ENCODE data around the gene HPS4. TPM values are rescaled to one million over a fixed set of nuclear protein-coding genes. Genes with fewer than 3 reads are reported as not detected.
"Not testable (repeated sequence)": the region's sequence is repeated elsewhere in the genome, so short reads cannot be mapped to it uniquely, and the experiment has no call there.

HPS4 gene
- total RNA-seq, 1 donor from 2014 or later = 26.4 TPM

DNA sequence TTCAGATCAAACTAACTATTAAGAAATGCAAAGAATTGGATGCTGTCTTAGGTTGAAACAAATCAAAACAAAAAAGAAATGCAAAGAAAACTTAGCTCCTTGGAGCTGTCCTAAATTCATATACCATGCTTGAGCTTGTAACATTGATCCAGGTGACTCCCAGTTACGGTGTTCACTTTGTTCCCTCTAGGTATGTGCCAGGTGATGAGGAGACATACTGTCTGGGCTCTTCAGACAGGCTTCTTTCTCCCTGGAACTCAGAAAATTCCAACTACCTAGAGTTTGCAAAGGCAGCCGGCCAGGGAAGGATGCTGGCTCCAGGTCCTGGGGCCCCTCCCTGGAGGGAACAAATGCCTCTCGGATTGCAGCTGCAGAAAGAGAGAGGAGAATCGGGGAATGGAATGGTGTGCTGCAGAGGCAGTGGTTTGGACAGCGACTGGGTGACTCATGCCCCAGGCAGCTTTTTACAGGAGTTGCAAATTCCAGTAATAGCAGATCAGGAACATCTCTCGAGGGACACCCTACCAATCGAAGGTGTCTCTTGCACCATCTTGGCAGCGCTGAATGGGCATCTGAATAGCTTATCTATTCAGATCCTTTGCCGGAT, 66.8 kb downstream of the HPS4 start:
- no peak for DNase-seq (ENCODE audit: low spot score)

DNA sequence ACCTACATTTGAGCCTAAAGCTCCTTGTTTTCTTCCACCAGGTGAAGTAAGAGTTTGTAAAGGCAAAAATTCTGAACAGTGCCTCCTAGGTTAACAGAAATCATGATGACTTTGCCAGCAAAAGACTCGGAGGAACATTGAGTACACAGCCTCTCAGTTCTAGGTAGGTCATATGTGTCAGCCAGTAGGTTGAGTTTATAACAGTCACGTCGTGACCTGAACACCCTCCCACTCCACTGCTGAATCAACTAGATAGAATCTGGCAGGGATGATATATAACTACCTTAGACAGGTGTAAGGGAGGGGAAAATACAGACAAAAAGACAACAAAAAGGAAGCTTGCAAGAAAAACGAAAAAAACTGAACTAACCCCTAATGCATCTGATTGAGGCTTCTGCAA, 67.3 kb downstream of the HPS4 start:
- DNase-seq (ENCODE audit: low spot score) = no peak

DNA sequence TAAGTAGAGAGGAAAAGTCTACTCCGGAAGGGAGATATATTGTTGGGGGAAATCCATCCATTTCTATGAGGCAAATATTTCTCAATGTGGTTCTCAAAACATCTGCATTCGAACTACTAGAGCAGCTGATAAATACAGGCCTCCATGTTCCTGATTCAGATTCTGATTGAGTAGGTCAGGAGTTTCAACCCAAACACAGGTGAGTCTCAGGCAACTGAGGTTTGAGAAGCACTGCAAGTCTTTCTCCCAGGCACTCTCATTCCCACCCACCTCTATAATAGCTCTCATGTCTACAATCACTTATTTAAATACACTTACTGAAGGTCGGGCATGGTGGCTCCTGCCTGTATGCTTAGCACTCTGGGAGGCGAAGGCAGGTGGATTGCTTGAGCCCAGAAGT, 69.2 kb downstream of the HPS4 start:
- no peak for DNase-seq (ENCODE audit: low spot score)

DNA sequence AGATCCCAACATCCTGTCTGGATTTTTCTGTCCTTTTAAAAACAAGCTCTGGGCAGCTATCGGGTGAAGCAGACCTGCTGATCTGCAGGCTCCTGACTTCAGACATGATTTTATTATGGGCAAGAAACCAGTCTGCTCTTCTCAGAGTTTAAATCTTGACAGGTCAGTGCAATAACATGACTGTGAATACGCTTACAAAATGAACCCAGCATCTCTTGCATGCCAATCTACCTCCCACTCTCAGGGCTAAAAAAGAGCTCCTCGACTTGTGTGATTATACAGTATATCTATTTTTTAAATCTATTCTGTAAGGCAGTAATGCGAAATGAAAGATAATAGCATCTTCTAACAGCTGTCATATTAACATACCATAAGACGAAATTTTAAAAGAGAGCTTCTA, 73.2 kb downstream of the HPS4 start:
- no peak for DNase-seq (ENCODE audit: low spot score)

DNA sequence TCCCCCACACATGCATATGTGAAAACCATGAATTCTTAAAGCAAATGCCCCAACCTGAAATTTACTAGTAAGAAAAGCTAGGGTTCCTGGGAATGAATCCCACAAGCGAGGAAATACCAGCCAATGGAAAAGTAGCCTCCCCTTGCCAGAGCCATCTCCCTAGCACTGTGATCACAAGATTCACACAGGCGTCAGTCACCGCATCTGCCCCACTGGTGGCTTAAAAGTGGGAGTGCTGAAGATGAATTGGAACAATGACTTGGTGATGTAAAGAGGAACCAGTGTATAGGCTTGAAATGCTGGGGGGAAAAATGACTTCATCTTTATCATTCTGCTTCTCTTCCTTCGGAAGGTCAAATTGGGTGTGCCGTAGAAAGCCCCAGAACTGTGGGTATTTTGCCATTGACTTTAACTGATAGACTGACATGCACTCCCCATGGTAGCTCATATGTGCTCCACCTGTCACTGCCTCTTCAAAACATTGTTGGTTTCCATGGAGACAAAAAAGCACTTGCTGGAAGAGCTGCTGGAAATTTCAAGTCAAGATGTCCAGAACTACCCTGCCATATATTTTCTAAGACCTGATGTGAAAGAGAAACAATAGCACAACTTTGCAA, 73.8 kb downstream of the HPS4 start:
- DNase-seq (ENCODE audit: low spot score) = no peak

DNA sequence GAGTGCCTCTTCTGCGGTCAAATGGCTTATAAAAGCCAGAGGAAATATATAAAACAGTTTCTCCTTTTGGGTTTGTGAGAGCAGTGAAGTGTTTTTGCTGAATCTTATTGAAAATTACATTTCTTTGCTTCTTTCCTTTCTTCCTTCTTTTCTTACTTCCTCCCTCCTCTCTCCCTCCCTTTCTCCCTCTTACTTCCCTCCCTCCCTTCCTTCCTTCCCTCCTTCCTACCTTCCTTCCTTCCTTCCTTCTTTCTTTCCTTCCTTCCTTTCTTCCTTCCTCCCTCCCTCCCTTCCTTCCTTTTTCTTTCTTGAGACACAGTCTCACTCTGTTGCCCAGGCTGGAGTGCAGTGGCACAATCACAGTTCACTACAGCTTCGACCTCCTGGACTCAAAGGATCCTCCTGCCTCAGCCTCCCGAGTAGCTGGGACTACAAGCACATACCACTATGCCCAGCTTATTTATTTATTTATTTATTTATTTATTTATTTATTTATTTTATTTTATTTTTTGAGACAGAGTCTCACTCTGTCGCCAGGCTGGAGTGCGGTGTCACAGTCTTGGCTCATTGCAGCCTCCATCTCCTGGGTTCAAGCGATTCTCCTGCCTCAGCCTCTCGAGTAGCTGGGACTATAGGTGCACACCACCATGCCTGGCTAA, 74.9 kb downstream of the HPS4 start:
- DNase-seq (ENCODE audit: low spot score) = not testable (repeated sequence)

DNA sequence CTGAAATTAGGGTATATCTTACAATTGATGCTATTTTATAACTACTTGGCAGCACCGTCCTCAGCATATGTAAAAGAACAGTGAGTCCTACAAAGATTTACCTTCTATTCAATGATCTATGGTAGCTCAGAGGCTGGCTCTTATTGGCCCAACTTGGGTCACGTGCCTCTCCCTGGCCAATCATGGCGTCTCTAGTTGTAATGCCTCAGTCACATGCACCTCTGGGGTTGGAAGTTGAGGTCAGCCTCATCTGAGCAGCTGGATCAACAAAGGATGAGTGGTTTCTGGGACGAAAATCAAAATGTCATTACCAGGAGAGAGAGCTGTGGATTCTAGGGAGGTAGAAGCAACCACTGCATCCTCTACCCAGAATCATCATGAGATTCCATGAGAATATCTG, 77.5 kb downstream of the HPS4 start:
- DNase-seq (ENCODE audit: low spot score) = no peak

DNA sequence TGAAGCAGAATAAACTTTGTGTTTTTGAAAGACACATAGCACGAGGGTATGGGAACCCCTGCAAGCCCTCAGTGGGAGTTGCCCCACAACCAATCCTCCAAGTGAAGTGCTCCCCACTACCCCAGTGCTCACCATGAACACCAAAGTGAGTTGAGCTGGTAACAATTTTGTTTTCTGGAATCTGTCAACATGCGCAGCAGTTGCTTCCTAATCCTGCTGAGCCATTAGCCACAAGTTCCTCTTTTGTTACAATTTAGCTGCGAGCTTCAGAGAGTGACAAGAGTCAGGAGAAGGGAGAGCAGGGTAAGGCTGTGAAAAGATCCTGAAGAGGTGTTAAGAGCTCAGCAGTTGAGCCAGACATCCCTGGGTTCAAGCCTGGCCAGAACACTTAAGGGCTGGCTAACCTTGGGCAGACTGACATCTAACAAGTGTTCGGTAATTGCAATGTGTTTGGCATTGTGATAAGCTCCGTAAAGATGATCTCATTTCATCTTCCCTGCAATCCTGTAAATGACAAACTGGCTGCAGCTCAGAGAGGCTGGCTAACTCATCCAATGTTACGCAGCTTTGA, 78.6 kb downstream of the HPS4 start:
- DNase-seq (ENCODE audit: low spot score) = no peak

DNA sequence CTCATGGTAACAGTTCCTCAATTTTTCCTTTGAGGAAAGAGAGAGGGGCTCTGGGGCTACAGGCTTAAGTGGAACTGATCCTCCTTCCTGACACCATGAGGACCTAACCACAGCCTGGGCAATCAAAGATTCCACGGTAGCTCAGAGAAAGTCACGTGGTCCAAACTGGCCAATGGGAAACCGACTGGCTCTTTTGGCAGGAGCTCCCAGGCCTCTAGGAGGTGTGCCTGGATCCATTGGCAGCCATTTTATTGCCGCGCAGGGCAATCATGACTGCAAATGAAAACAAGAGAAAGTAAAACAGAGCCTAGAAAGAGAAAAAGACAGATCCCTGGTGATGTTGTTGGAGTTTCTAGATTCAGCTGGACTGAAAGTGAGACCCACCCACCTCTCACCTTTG, 81.9 kb downstream of the HPS4 start:
- DNase-seq (ENCODE audit: low spot score) = no peak

Other genes with a start within 250 kb of the HPS4 start
- gene ASPHD2, start 54.5 kb downstream of the HPS4 start, total RNA-seq = 0.71 TPM
- 16.3 TPM for gene SRRD, start 94 bp upstream of the HPS4 start, total RNA-seq
- gene TFIP11, start 28.7 kb upstream of the HPS4 start, total RNA-seq = 30.5 TPM
- 58.7 TPM for gene TPST2, start 106.3 kb upstream of the HPS4 start, total RNA-seq
- 2.8 TPM for gene CRYBB1, start 134.2 kb upstream of the HPS4 start, total RNA-seq
- gene CRYBA4, start 138.2 kb upstream of the HPS4 start, total RNA-seq = not detected
- gene MIAT, start 173.8 kb upstream of the HPS4 start, total RNA-seq = 2.5 TPM

All from mesenteric fat pad (tissue), 1 donor.